ENCODE data around the gene KRTAP12-3. TPM values are rescaled to one million over a fixed set of nuclear protein-coding genes. Genes with fewer than 3 reads are reported as not detected.

The KRTAP12-3 gene
- total RNA-seq, 2 experiments from 2014 or later, result not detected

GRCh38 chr21:44650265-44650972 lies 7.3 kb upstream of the KRTAP12-3 start:
- intact Hi-C loops (cut with micrococcal nuclease; ENCODE audit: unreplicated experiment), result no loop called here
- CTCF ChIA-PET (ENCODE audit: unreplicated experiment), result no interaction called here

GRCh38 chr21:44650973-44651675 lies 6.6 kb upstream of the KRTAP12-3 start:
- Histone ChIP-seq H4K20me1 (ENCODE audit: insufficient read depth, low read length) (no peaks in the 10 kb centered on the region), H3K4me1 (ENCODE audit: insufficient read depth, low read length, poor library complexity, severe bottlenecking) (no peaks in the 10 kb centered on the region), H3K79me2 (ENCODE audit: insufficient read depth, low read depth, low read length) (no peaks in the 10 kb centered on the region), H3K9me3 (ENCODE audit: low read length) (no peaks in the 10 kb centered on the region), H3K4me3 (ENCODE audit: low read depth, low read length, poor library complexity, severe bottlenecking) (no peak overlapping the region), H3K9me2 (ENCODE audit: insufficient read depth, low read length) (no peaks in the 10 kb centered on the region), H3K4me2 (ENCODE audit: low read length) (no peak overlapping the region), H3K36me3 (ENCODE audit: insufficient read depth, low read length) (no peaks in the 10 kb centered on the region), H3K27ac (ENCODE audit: low read depth, low read length, poor library complexity, severe bottlenecking) (no peak overlapping the region), H2AFZ (ENCODE audit: low read length) (no peak overlapping the region)
- no peak for DNase-seq (ENCODE audit: low spot score)
- CTCF ChIA-PET (ENCODE audit: unreplicated experiment), result no interaction called here
- BruUV-seq (replicated peaks), result no TSS peak
- POLR2A ChIA-PET, result no interaction called here
- intact Hi-C loops (cut with micrococcal nuclease; ENCODE audit: unreplicated experiment), result no loop called here
- no peak for TF ChIP-seq EZH2phosphoT487 (IDR thresholded peaks at IDR 0.05; ENCODE audit: borderline replicate concordance, low read depth, low read length)
- TF ChIP-seq, protein P1, sequence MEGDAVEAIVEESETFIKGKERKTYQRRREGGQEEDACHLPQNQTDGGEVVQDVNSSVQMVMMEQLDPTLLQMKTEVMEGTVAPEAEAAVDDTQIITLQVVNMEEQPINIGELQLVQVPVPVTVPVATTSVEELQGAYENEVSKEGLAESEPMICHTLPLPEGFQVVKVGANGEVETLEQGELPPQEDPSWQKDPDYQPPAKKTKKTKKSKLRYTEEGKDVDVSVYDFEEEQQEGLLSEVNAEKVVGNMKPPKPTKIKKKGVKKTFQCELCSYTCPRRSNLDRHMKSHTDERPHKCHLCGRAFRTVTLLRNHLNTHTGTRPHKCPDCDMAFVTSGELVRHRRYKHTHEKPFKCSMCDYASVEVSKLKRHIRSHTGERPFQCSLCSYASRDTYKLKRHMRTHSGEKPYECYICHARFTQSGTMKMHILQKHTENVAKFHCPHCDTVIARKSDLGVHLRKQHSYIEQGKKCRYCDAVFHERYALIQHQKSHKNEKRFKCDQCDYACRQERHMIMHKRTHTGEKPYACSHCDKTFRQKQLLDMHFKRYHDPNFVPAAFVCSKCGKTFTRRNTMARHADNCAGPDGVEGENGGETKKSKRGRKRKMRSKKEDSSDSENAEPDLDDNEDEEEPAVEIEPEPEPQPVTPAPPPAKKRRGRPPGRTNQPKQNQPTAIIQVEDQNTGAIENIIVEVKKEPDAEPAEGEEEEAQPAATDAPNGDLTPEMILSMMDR (conservative IDR thresholded peaks at IDR 0.05; ENCODE audit: low read length), result no peak

More at GRCh38 chr21:44650265-44650972, 7.3 kb upstream of the KRTAP12-3 start:
- no peaks in the 10 kb centered on the region for H3K79me2 ChIP-seq (ENCODE audit: insufficient read depth, low read depth, low read length)
- H3K36me3 ChIP-seq (ENCODE audit: insufficient read depth, low read length), result no peaks in the 10 kb centered on the region
- no peak for TF ChIP-seq EZH2phosphoT487 (IDR thresholded peaks at IDR 0.05; ENCODE audit: borderline replicate concordance, low read depth, low read length)
- TF ChIP-seq, protein P1 (conservative IDR thresholded peaks at IDR 0.05; ENCODE audit: low read length), result no peak
- no peaks in the 10 kb centered on the region for H3K4me1 ChIP-seq (ENCODE audit: insufficient read depth, low read length, poor library complexity, severe bottlenecking)
- BruUV-seq (replicated peaks), result no TSS peak
- H4K20me1 ChIP-seq (ENCODE audit: insufficient read depth, low read length), result no peaks in the 10 kb centered on the region
- H2AFZ ChIP-seq (ENCODE audit: low read length), result no peak overlapping the region
- H3K4me3 ChIP-seq (ENCODE audit: low read depth, low read length, poor library complexity, severe bottlenecking), result no peak overlapping the region
- no peak overlapping the region for H3K27ac ChIP-seq (ENCODE audit: low read depth, low read length, poor library complexity, severe bottlenecking)
- no peaks in the 10 kb centered on the region for H3K9me2 ChIP-seq (ENCODE audit: insufficient read depth, low read length)
- POLR2A ChIA-PET, result no interaction called here
- H3K4me2 ChIP-seq (ENCODE audit: low read length), result no peak overlapping the region
- H3K9me3 ChIP-seq (ENCODE audit: low read length), result no peaks in the 10 kb centered on the region
- no peak for DNase-seq (ENCODE audit: low spot score)

DNA sequence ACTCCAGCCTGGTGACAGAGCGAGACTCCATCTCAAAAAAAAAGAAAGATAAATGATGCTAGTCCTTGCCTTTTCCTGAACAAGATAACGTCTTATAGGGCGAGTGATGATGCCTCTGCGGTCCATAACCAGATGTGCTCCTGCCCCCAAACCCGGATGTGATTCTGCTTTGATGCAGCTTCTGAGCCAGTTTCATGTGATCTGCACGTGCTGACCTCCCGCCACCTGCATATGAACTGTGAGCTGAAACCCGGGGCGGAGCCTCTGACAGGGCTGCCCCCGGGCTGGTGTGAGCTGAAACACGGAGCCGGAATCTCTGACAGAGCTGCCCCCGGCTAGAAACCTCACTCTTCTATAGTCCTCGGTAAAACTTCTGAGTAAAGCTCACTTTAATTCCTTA lies 4.6 kb upstream of the KRTAP12-3 start:
- TF ChIP-seq, protein P1 (conservative IDR thresholded peaks at IDR 0.05; ENCODE audit: low read length), result no peak
- TF ChIP-seq EZH2phosphoT487 (IDR thresholded peaks at IDR 0.05; ENCODE audit: borderline replicate concordance, low read depth, low read length), result no peak
- Histone ChIP-seq H3K4me3 (ENCODE audit: low read depth, low read length, poor library complexity, severe bottlenecking) (no peak overlapping the region), H3K36me3 (ENCODE audit: insufficient read depth, low read length) (no peaks in the 10 kb centered on the region), H2AFZ (ENCODE audit: low read length) (no peak overlapping the region), H3K27ac (ENCODE audit: low read depth, low read length, poor library complexity, severe bottlenecking) (no peak overlapping the region), H3K4me2 (ENCODE audit: low read length) (no peak overlapping the region), H3K9me3 (ENCODE audit: low read length) (no peaks in the 10 kb centered on the region), H3K79me2 (ENCODE audit: insufficient read depth, low read depth, low read length) (no peaks in the 10 kb centered on the region), H3K4me1 (ENCODE audit: insufficient read depth, low read length, poor library complexity, severe bottlenecking) (no peaks in the 10 kb centered on the region), H4K20me1 (ENCODE audit: insufficient read depth, low read length) (no peaks in the 10 kb centered on the region), H3K9me2 (ENCODE audit: insufficient read depth, low read length) (no peaks in the 10 kb centered on the region)
- no TSS peak for BruUV-seq (replicated peaks)
- ChIA-PET CTCF (ENCODE audit: unreplicated experiment) (no interaction called here), POLR2A (no interaction called here)
- peak; percentile 7 for DNase-seq (ENCODE audit: low spot score)
- intact Hi-C loops (cut with micrococcal nuclease; ENCODE audit: unreplicated experiment), result no loop called here

Data from OCI-LY7 (cell line).